Neural cell (in vitro differentiated cells): ENCODE results near the gene SEC16A. TPM values are rescaled to one million over a fixed set of nuclear protein-coding genes. Genes with fewer than 3 reads are reported as not detected.

ENCODE experiments used
- polyA plus RNA-seq: library from polyadenylated mRNA; depleted of rRNA; stranded (reverse); fragments of >200 nt; gene quantifications from 2 replicates; pipeline ENCODE4 v1.2.3, GENCODE V29; 2014
- small RNA-seq, 3 experiments: library from RNA; depleted of rRNA; stranded (forward); fragments of <200 nt; gene quantifications; one replicate each; pipeline ENCODE3, GENCODE V24; 2012

SEC16A gene
- polyA plus RNA-seq, 1 donor from 2014 or later: 15.4 TPM

Small RNAs within 50 kb of the gene (small RNA-seq; reads per million reads assigned to genes)
- 0 reads per million in 3 experiments for gene MIR4673

Other genes starting within 250 kb of the SEC16A start
- gene QSOX2, start 237.2 kb downstream of the SEC16A start, polyA plus RNA-seq: 20.7 and 25.1 TPM in 2 replicates
- gene CCDC187, start 178.9 kb downstream of the SEC16A start, polyA plus RNA-seq: not detected in 2 replicates
- gene GPSM1, start 155.5 kb downstream of the SEC16A start, polyA plus RNA-seq: 117 and 148 TPM in 2 replicates
- gene DNLZ, start 119.3 kb downstream of the SEC16A start, polyA plus RNA-seq: 23.6 and 36.6 TPM in 2 replicates
- gene CARD9, start 109.4 kb downstream of the SEC16A start, polyA plus RNA-seq: 0.52 and 0.77 TPM in 2 replicates
- gene SNAPC4, start 82.9 kb downstream of the SEC16A start, polyA plus RNA-seq: 6.8 and 12.9 TPM in 2 replicates
- gene ENTR1, start 72.4 kb downstream of the SEC16A start, polyA plus RNA-seq: 63.7 and 72.1 TPM in 2 replicates
- 61.3 and 62.6 TPM in 2 replicates for gene PMPCA, start 72.4 kb downstream of the SEC16A start, polyA plus RNA-seq
- gene INPP5E, start 43.2 kb downstream of the SEC16A start, polyA plus RNA-seq: 17.9 and 24.0 TPM in 2 replicates
- gene NOTCH1, start 63.0 kb upstream of the SEC16A start, polyA plus RNA-seq: 0.15 and 0.32 TPM in 2 replicates
- 8.2 and 12.5 TPM in 2 replicates for gene EGFL7, start 179.9 kb upstream of the SEC16A start, polyA plus RNA-seq
- 1.3 TPM in 1 of 2 replicates, not detected in the other for gene AGPAT2, start 204.4 kb upstream of the SEC16A start, polyA plus RNA-seq
- 65.1 and 78.7 TPM in 2 replicates for gene DIPK1B, start 229.5 kb upstream of the SEC16A start, polyA plus RNA-seq